Endothelial cell of umbilical vein (primary cell): ENCODE results near the gene NPB. TPM values are rescaled to one million over a fixed set of nuclear protein-coding genes. Genes with fewer than 3 reads are reported as not detected.

ENCODE experiments used
- BruUV-seq: library from RNA; stranded (reverse); fragments of 400-500 nt; replicated peaks from 2 replicates; lab custom pipeline; 2021; lab: Mats Ljungman, UMichigan
- CTCF ChIA-PET: fragments of 300-600, 350-600 bp; sonication (Branson Sonifier 250); formaldehyde crosslinking; loops from one replicate; lab custom pipeline; 2021; ENCODE audit warnings: antibody characterized with exemption, inconsistent platforms; lab: Charles Lee
- POLR2A ChIA-PET: fragments of 300-600, 350-600 bp; sonication (Branson Sonifier 250); formaldehyde crosslinking; loops from one replicate; lab custom pipeline; 2021; ENCODE audit warnings: antibody characterized with exemption, inconsistent platforms; lab: Charles Lee
- DNase-seq: peaks from one replicate; pipeline ENCODE4 v3.0.0-alpha.2; 2011; ENCODE audit warnings: low read depth, low spot score
- FAIRE-seq: peaks from 2 replicates; lab custom pipeline; 2011; peaks lifted over from hg19 to GRCh38; lab: Jason Lieb, UNC
- H2AFZ ChIP-seq: 2 replicates; pipeline ENCODE4 v1.6.0; 2012; ENCODE audit warnings: low read depth, low read length, control low read depth, inconsistent platforms
- H3K27ac ChIP-seq: 2 replicates; pipeline ENCODE4 v1.5.1; 2011; ENCODE audit warnings: low read depth, mild to moderate bottlenecking, control low read depth, low read length, moderate library complexity; ENCODE audit not compliant: insufficient read depth
- H3K27me3 ChIP-seq, 2 experiments: 2 replicates each; pipeline versions ENCODE4 v1.6.0 to v1.6.1; 2011; ENCODE audit warnings: low read length in 2 of 2, mixed read lengths in 1 of 2; ENCODE audit not compliant: control insufficient read depth in 2 of 2, insufficient read depth in 2 of 2
- H3K36me3 ChIP-seq, 2 experiments: 2 replicates in 1 of 2; 3 replicates in 1 of 2; pipeline ENCODE4 v1.5.1; 2011; ENCODE audit warnings: low read length in 2 of 2, mild to moderate bottlenecking in 1 of 2, moderate library complexity in 1 of 2; ENCODE audit not compliant: control insufficient read depth in 2 of 2, insufficient read depth in 2 of 2; ENCODE audit errors: extremely low read depth in 1 of 2
- H3K4me1 ChIP-seq: 3 replicates; pipeline ENCODE4 v1.5.1; 2011; ENCODE audit warnings: mild to moderate bottlenecking, low read length; ENCODE audit not compliant: control insufficient read depth, insufficient read depth; ENCODE audit errors: extremely low read depth
- H3K4me2 ChIP-seq: 2 replicates; pipeline ENCODE4 v1.6.1; 2011; ENCODE audit warnings: low read length, control low read depth, mixed read lengths; ENCODE audit not compliant: insufficient read depth
- H3K4me3 ChIP-seq, 3 experiments: fragments of 200-600 bp in 1 of 3; sonication (generic), shearing (Covaris generic) in 1 of 3; replicated peaks in 1 of 3; 2 replicates each; pipeline ENCODE4 v1.5.1; 2011 to 2016; ENCODE audit warnings: control low read depth in 3 of 3, low read length in 3 of 3, mild to moderate bottlenecking in 2 of 3, inconsistent platforms in 1 of 3, low read depth in 1 of 3, moderate library complexity in 1 of 3; ENCODE audit not compliant: insufficient read depth in 1 of 3
- H3K79me2 ChIP-seq: 2 replicates; pipeline ENCODE4 v1.6.0; 2012; ENCODE audit warnings: low read length, inconsistent platforms; ENCODE audit not compliant: control insufficient read depth, insufficient read depth
- H3K9ac ChIP-seq: replicated peaks from 2 replicates; pipeline ENCODE3; 2011; ENCODE audit warnings: low read length, control low read depth; ENCODE audit not compliant: insufficient read depth; ENCODE audit errors: extremely low read depth
- H3K9me1 ChIP-seq: replicated peaks from 3 replicates; pipeline ENCODE4 v1.6.0; 2011; ENCODE audit warnings: mild to moderate bottlenecking, low read length; ENCODE audit not compliant: control insufficient read depth, insufficient read depth; ENCODE audit errors: extremely low read depth
- H3K9me3 ChIP-seq: replicated peaks from 2 replicates; pipeline ENCODE4 v1.5.1; 2012; ENCODE audit warnings: low read length, inconsistent platforms; ENCODE audit not compliant: control insufficient read depth, insufficient read depth
- H4K20me1 ChIP-seq: replicated peaks from 2 replicates; pipeline ENCODE3; 2011; ENCODE audit warnings: mild to moderate bottlenecking, low read length; ENCODE audit not compliant: control insufficient read depth, insufficient read depth; ENCODE audit errors: extremely low read depth
- EZH2 ChIP-seq: IDR thresholded peaks from 2 replicates; pipeline ENCODE4 v1.6.1; 2012; ENCODE audit warnings: borderline replicate concordance, low read depth, mild to moderate bottlenecking, moderate library complexity, low read length, inconsistent platforms; ENCODE audit not compliant: severe bottlenecking
- FOS ChIP-seq: IDR thresholded peaks from 2 replicates; pipeline ENCODE4 v1.6.1; 2011; ENCODE audit warnings: mild to moderate bottlenecking, low read length, moderate library complexity, borderline replicate concordance; ENCODE audit not compliant: insufficient read depth
- GATA2 ChIP-seq: IDR thresholded peaks from 2 replicates; pipeline ENCODE4 v1.7.0; 2011; ENCODE audit warnings: low read depth, mild to moderate bottlenecking, moderate library complexity, mixed read lengths, low read length; ENCODE audit not compliant: insufficient read length, insufficient read depth
- JUN ChIP-seq: IDR thresholded peaks from 2 replicates; pipeline ENCODE4 v1.6.1; 2011; ENCODE audit warnings: borderline replicate concordance, low read depth; ENCODE audit not compliant: insufficient read length, insufficient read depth
- MYC ChIP-seq: IDR thresholded peaks from one replicate; pipeline ENCODE4 v1.6.1; 2011; ENCODE audit warnings: mild to moderate bottlenecking, low read depth, low read length
- POLR2A ChIP-seq: IDR thresholded peaks from 2 replicates; pipeline ENCODE4 v1.6.1; 2012; ENCODE audit warnings: low read depth, mild to moderate bottlenecking, control low read depth, low read length
- POLR2AphosphoS5 ChIP-seq: IDR thresholded peaks from 2 replicates; pipeline ENCODE4 v1.6.1; 2012; ENCODE audit warnings: low read depth, mild to moderate bottlenecking, control low read depth, low read length, moderate library complexity; ENCODE audit not compliant: insufficient read depth
- dilution Hi-C: fragments of 300-500 bp; cut with MboI; formaldehyde crosslinking; loops from one replicate; pipeline ENCODE4 v1.15.0; 2019; ENCODE audit warnings: low sequenced_read_pairs; ENCODE audit not compliant: extremely low pct_ligation_motif_present
- intact Hi-C: fragments of 100-400 bp; cut with micrococcal nuclease; formaldehyde crosslinking; loops from one replicate; pipeline ENCODE4 v1.10.0; 2022
- polyA plus RNA-seq, 4 experiments: library from polyadenylated mRNA; depleted of rRNA in 3 of 4; stranded (reverse) in 3 of 4; unstranded in 1 of 4; fragments of >200 nt; gene quantifications; 2 replicates each; pipeline versions ENCODE4 v1.2.1 to v1.2.3, GENCODE V29; 2011 to 2012; ENCODE audit warnings: missing spikeins in 1 of 4
- total RNA-seq: library from RNA; stranded (reverse); gene quantifications from 2 replicates; pipeline ENCODE4 v1.2.3, GENCODE V29; 2021
- TF ChIP-seq, protein P1 (sequence below): IDR thresholded peaks from 2 replicates; pipeline ENCODE4 v1.6.1; 2011; ENCODE audit not compliant: insufficient read depth, insufficient read length
- TF ChIP-seq, protein P2 (sequence below), 2 donors: IDR thresholded peaks; 1 replicate in 1 of 2; 2 replicates in 1 of 2; pipeline ENCODE4 v1.5.1; 2011; ENCODE audit warnings: low read length in 2 of 2, mild to moderate bottlenecking in 2 of 2, moderate library complexity in 2 of 2, control low read depth in 1 of 2, inconsistent platforms in 1 of 2, low read depth in 1 of 2; ENCODE audit not compliant: insufficient read depth in 1 of 2; ENCODE audit errors: extremely low read depth in 1 of 2

Gene NPB
- total and polyA plus RNA-seq, 2 donors (not counting 3 experiments of a cell fraction or from before 2014, with no cell fraction given), result 0.33 to 0.42 TPM

DNA sequence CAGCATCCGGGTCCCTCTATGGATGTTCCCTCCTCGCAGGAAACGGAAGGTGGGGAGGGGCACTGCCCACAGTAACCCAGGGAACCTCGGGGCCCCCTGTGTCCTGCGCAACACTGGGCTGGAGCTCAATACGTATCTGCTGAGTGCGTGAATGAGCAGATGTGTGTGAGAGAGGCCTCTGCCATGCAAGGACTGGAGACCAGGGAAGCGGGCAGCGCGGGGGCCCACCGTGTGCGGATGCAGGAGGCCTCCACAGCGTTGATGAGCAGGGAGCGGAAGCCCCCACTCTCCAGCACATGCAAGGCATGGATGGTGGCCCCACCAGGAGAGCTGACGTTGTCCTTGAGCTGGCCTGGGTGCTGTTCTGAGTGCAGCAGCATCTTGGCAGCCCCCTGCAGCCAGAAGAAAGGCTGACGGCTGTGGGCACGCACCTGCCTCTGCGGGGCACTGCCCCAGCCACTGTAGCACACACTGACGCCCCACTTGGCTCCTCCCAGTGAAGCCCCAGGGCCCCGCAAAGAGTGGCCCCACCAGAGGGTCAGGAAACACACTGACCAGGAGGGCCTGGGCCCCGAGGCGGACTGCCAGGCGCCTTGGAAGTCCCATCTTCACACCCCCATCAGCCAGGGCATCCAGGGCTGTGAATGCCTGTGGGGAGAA is 32.2 kb downstream of the NPB start:
- Histone ChIP-seq H3K27me3 (no peaks in the 10 kb centered on the region), H4K20me1 (no peaks in the 10 kb centered on the region), H3K36me3 (peaks cover 0 to 5% of the 10 kb centered on the region in 2 experiments), H3K4me1 (peaks cover 7% of the 10 kb centered on the region), H3K27ac (no peak overlapping the region), H3K79me2 (peaks cover 8% of the 10 kb centered on the region), H3K9me1 (no peaks in the 10 kb centered on the region), H3K9ac (no peak overlapping the region), H3K4me3 (no peak overlapping the region), H3K9me3 (no peaks in the 10 kb centered on the region), H2AFZ (no peak overlapping the region), H3K4me2 (no peak overlapping the region)
- intact Hi-C loops, result no loop called here
- dilution Hi-C loops, result no loop called here
- no peak for TF ChIP-seq FOS
- TF ChIP-seq, protein P1, sequence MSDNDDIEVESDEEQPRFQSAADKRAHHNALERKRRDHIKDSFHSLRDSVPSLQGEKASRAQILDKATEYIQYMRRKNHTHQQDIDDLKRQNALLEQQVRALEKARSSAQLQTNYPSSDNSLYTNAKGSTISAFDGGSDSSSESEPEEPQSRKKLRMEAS, result no peak
- no peak for TF ChIP-seq JUN
- no peak for TF ChIP-seq POLR2A
- TF ChIP-seq, protein P2, sequence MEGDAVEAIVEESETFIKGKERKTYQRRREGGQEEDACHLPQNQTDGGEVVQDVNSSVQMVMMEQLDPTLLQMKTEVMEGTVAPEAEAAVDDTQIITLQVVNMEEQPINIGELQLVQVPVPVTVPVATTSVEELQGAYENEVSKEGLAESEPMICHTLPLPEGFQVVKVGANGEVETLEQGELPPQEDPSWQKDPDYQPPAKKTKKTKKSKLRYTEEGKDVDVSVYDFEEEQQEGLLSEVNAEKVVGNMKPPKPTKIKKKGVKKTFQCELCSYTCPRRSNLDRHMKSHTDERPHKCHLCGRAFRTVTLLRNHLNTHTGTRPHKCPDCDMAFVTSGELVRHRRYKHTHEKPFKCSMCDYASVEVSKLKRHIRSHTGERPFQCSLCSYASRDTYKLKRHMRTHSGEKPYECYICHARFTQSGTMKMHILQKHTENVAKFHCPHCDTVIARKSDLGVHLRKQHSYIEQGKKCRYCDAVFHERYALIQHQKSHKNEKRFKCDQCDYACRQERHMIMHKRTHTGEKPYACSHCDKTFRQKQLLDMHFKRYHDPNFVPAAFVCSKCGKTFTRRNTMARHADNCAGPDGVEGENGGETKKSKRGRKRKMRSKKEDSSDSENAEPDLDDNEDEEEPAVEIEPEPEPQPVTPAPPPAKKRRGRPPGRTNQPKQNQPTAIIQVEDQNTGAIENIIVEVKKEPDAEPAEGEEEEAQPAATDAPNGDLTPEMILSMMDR (IDR thresholded peaks at IDR 0.05; ENCODE audit: extremely low read depth in 1 of 2, insufficient read depth in 1 of 2, low read depth in 1 of 2, low read length in 2 of 2), result no peak
- no peak for TF ChIP-seq MYC
- no peak for TF ChIP-seq EZH2
- TF ChIP-seq POLR2AphosphoS5, result no peak
- no peak for TF ChIP-seq GATA2
- no peak for FAIRE-seq
- ChIA-PET CTCF (no interaction called here), POLR2A (no interaction called here)
- no peak for DNase-seq
- BruUV-seq, result no TSS peak
